Esophagus squamous epithelium (tissue), 4 donors: ENCODE results near the gene NAALAD2.
"Not testable (repeated sequence)": the region's sequence is repeated elsewhere in the genome, so short reads cannot be mapped to it uniquely, and the experiment has no call there.

ENCODE experiments used
- CTCF ChIP-seq, 6 experiments: fragments of 450-650 bp in 4 of 6; fragments of 200-600 bp in 2 of 6; sonication (generic) in 2 of 6; IDR thresholded peaks; one replicate each; pipeline ENCODE4 v1.5.1; 2016 to 2019; ENCODE audit warnings: antibody characterized with exemption in 6 of 6, mild to moderate bottlenecking in 4 of 6, moderate library complexity in 4 of 6
- POLR2A ChIP-seq, 4 donors: fragments of 450-650 bp; IDR thresholded peaks; one replicate each; pipeline ENCODE4 v1.6.1; 2017; ENCODE audit warnings: antibody characterized with exemption in 4 of 4, mild to moderate bottlenecking in 4 of 4, moderate library complexity in 3 of 4

GRCh38 chr11:90095230-90095924 lies 39.1 kb upstream of the NAALAD2 start:
- not testable (repeated sequence) for TF ChIP-seq POLR2A, CTCF (IDR thresholded peaks at IDR 0.05)
